HEK293 (cell line): ENCODE data around the gene ESCO1.

Source experiments
- ZNF514 ChIP-seq: fragments of 450-650 bp; formaldehyde crosslinking; IDR thresholded peaks from 2 replicates; pipeline ENCODE4 v1.5.1; 2016; ENCODE audit warnings: missing biosample characterization, missing genetic modification characterization
- ZNF785 ChIP-seq: fragments of 450-650 bp; formaldehyde crosslinking; IDR thresholded peaks from 2 replicates; pipeline ENCODE4 v1.5.1; 2016; ENCODE audit warnings: missing biosample characterization, missing genetic modification characterization
- TF ChIP-seq, protein P1 (sequence below): fragments of 450-650 bp; formaldehyde crosslinking; conservative IDR thresholded peaks from 2 replicates; pipeline ENCODE4 v1.5.1; 2016; ENCODE audit warnings: low read depth, missing biosample characterization, missing genetic modification characterization
- TF ChIP-seq, protein P2 (sequence below): fragments of 450-650 bp; formaldehyde crosslinking; IDR thresholded peaks from 2 replicates; pipeline ENCODE4 v1.5.1; 2016; ENCODE audit warnings: missing biosample characterization, missing genetic modification characterization
- TF ChIP-seq, protein P3 (sequence below): fragments of 450-650 bp; formaldehyde crosslinking; IDR thresholded peaks from 2 replicates; pipeline ENCODE4 v1.5.1; 2016; ENCODE audit warnings: missing biosample characterization, missing genetic modification characterization

DNA sequence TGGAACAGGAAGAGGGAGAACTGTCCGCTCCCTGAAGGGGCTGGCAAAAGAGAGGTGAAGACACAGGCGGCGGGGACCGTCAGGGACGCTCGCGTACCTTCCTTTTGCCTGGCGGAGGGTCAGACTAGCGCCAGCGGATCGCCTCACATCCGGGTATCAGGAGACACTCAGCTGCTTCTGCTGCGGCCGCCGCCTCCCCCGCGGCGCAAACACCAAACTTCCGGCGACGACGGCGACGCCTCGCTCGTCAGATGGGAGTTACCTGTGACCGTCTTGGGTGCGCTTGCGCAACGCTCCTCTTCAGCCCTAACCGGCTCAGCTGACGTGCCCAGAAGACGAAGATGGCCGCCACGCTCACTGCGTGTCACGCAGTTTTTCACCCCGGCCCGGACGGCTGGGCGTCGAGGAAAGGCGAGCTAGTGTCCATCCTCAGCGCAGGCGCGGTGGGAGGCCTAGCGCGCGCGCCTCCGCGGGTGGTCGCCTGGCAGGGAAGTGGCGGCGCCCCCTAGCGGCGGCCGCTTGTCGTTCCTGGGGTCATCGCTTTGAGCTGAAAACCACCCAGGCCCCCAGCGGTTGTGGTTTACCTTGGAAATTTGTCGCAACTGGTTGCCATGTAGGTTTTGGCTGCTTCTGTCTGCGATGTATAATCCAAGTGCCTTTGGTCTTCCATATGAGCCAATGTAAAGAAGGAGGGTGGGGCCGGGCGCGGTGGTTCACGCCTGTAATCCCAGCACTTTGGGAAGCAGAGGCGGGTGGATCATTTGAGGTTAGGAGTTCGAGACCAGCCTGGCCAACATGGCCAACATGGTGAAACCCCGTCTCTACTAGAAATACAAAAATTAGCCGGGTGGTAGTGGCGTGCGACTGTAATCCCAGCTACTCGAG lies at the start of gene ESCO1:
- TF ChIP-seq ZNF514 (tag by site-specific recombination), result no peak
- no peak for TF ChIP-seq ZNF785 (tag by site-specific recombination)
- TF ChIP-seq, protein P1, sequence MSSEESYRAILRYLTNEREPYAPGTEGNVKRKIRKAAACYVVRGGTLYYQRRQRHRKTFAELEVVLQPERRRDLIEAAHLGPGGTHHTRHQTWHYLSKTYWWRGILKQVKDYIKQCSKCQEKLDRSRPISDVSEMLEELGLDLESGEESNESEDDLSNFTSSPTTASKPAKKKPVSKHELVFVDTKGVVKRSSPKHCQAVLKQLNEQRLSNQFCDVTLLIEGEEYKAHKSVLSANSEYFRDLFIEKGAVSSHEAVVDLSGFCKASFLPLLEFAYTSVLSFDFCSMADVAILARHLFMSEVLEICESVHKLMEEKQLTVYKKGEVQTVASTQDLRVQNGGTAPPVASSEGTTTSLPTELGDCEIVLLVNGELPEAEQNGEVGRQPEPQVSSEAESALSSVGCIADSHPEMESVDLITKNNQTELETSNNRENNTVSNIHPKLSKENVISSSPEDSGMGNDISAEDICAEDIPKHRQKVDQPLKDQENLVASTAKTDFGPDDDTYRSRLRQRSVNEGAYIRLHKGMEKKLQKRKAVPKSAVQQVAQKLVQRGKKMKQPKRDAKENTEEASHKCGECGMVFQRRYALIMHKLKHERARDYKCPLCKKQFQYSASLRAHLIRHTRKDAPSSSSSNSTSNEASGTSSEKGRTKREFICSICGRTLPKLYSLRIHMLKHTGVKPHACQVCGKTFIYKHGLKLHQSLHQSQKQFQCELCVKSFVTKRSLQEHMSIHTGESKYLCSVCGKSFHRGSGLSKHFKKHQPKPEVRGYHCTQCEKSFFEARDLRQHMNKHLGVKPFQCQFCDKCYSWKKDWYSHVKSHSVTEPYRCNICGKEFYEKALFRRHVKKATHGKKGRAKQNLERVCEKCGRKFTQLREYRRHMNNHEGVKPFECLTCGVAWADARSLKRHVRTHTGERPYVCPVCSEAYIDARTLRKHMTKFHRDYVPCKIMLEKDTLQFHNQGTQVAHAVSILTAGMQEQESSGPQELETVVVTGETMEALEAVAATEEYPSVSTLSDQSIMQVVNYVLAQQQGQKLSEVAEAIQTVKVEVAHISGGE (tag by site-specific recombination), result peak; percentile 90
- TF ChIP-seq, protein P2, sequence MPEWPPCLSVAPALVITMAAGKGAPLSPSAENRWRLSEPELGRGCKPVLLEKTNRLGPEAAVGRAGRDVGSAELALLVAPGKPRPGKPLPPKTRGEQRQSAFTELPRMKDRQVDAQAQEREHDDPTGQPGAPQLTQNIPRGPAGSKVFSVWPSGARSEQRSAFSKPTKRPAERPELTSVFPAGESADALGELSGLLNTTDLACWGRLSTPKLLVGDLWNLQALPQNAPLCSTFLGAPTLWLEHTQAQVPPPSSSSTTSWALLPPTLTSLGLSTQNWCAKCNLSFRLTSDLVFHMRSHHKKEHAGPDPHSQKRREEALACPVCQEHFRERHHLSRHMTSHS (tag by site-specific recombination), result no peak
- TF ChIP-seq, protein P3, sequence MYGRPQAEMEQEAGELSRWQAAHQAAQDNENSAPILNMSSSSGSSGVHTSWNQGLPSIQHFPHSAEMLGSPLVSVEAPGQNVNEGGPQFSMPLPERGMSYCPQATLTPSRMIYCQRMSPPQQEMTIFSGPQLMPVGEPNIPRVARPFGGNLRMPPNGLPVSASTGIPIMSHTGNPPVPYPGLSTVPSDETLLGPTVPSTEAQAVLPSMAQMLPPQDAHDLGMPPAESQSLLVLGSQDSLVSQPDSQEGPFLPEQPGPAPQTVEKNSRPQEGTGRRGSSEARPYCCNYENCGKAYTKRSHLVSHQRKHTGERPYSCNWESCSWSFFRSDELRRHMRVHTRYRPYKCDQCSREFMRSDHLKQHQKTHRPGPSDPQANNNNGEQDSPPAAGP, result no peak
